Heart left ventricle (tissue), 16 donors: ENCODE measurements around the gene NUDCD3. TPM values are rescaled to one million over a fixed set of nuclear protein-coding genes. Genes with fewer than 3 reads are reported as not detected.

Source experiments
- ATAC-seq, 4 donors: fragments of 200-7000 bp; cut with Tn5 transposase; one replicate each; pipeline ENCODE4 v1.9.1; 2020 to 2022; ENCODE audit warnings: moderate library complexity in 4 of 4, mild to moderate bottlenecking in 3 of 4, moderate number of reproducible peaks in 1 of 4
- DNase-seq, 5 donors: peaks; one replicate each; pipeline ENCODE4 v3.0.0-alpha.2; 2020
- H3K27ac ChIP-seq, 12 donors: fragments of 200-600 bp; sonication (generic) in 4 of 12; one replicate each; pipeline versions ENCODE4 v1.5.0 to v1.8.0; 2016 to 2022; ENCODE audit warnings: mild to moderate bottlenecking in 2 of 12
- H3K27me3 ChIP-seq, 9 donors: fragments of 200-600 bp; sonication (generic) in 2 of 9; one replicate each; pipeline versions ENCODE4 v1.5.1 to v1.8.0; 2016 to 2022; ENCODE audit warnings: mild to moderate bottlenecking in 3 of 9
- H3K36me3 ChIP-seq, 9 donors: fragments of 200-600 bp; sonication (generic) in 2 of 9; one replicate each; pipeline versions ENCODE4 v1.5.0 to v1.8.0; 2018 to 2022; ENCODE audit warnings: mild to moderate bottlenecking in 2 of 9
- H3K4me1 ChIP-seq, 12 donors: fragments of 200-600 bp; sonication (generic) in 4 of 12; one replicate each; pipeline versions ENCODE4 v1.5.0 to v1.8.0; 2016 to 2022; ENCODE audit warnings: mild to moderate bottlenecking in 3 of 12
- H3K4me3 ChIP-seq, 12 donors: fragments of 200-600 bp; sonication (generic) in 4 of 12; one replicate each; pipeline versions ENCODE4 v1.5.0 to v1.8.0; 2017 to 2022; ENCODE audit warnings: mild to moderate bottlenecking in 9 of 12, moderate library complexity in 4 of 12
- H3K9me3 ChIP-seq, 12 donors: fragments of 200-600 bp; sonication (generic) in 4 of 12; one replicate each; pipeline versions ENCODE4 v1.5.0 to v1.8.0; 2016 to 2022; ENCODE audit warnings: mild to moderate bottlenecking in 1 of 12
- POLR2A ChIP-seq, 2 donors: fragments of 450-650 bp; IDR thresholded peaks; one replicate each; pipeline ENCODE4 v1.6.1; 2017; ENCODE audit warnings: antibody characterized with exemption in 2 of 2, mild to moderate bottlenecking in 2 of 2, moderate library complexity in 2 of 2
- WGBS, 4 donors: extraction: QIAGEN DNeasy Blood & Tissue Kit in 2 of 4; methylation state at CpG; one replicate each; pipeline versions ENCODE4 v1.1.5 to v1.1.7; 2013 to 2018; 5-methylcytosine and 5-hydroxymethylcytosine counted together
- intact Hi-C, 10 donors: fragments of 100-400 bp; cut with DNase I; formaldehyde crosslinking; loops; one replicate each; pipeline versions ENCODE4 v1.11.1 to v1.14.2; 2022
- polyA plus RNA-seq, 2 donors: library from polyadenylated mRNA; stranded (reverse); fragments of 200-250 nt; gene quantifications; one replicate each; pipeline ENCODE4 v1.2.3, GENCODE V29; 2013
- total RNA-seq, 9 donors: library from RNA; depleted of rRNA in 2 of 9; stranded (reverse); fragments of >200 nt in 2 of 9; fragmentation: NEBNext Ultra II Directional in 3 of 9; extraction: Animal tissue kit (Norgen Biotek cat#: 25700) in 3 of 9; gene quantifications; one replicate each; pipeline versions ENCODE4 v1.1.0 to v1.2.4, GENCODE V29; 2016 to 2023
- TF ChIP-seq, protein P1 (sequence below), 12 donors: fragments of 200-600 bp; sonication (generic) in 4 of 12; IDR thresholded peaks; one replicate each; pipeline versions ENCODE4 v1.5.0 to v1.8.0; 2018 to 2022; ENCODE audit warnings: antibody characterized with exemption in 12 of 12, mild to moderate bottlenecking in 5 of 12
- donor health status: ischemic (EF 13 %, LVEDD 7.1; RV severe dilation, severe dysfunction).
- donor health status: healthy with polysubstance abuse.
- donor health status: DM: no; HTN: yes; CAD: no.
- donor health status: DM: no; HTN: no; CAD: no.
- donor health status: ischemic (EF 25% LVEDD 6.9; RV normal size, moderate dysfunction).
- donor health status: ischemic (EF 25% LVEDD 5.7; RV mildly dilated, moderate dysfunction).
- donor health status: healthy.
- donor health status: DM: yes; HTN: yes; CAD: no.
- donor health status: ischemic (EF 35%, LVEDD 5.7; RV mildly dilated, moderate dysfunction).
- donor health status: nonischemic (EF 11% LVEDD 7.7; RV severe dilation, severe dysfunction).
- donor health status: DM: yes; HTN: yes; CAD: no.
- donor health status: PGD.
- donor health status: ischemic (EF 29% LVEDD 5.4; RV normal size, mild dysfunction).
- donor health status: nonischemic (EF 23%, LVEDD 6.1; RV moderate dilation, normal function).

The NUDCD3 gene
- total and polyA plus RNA-seq, 11 donors: 16.7 to 133 (median 91.5) TPM

DNA sequence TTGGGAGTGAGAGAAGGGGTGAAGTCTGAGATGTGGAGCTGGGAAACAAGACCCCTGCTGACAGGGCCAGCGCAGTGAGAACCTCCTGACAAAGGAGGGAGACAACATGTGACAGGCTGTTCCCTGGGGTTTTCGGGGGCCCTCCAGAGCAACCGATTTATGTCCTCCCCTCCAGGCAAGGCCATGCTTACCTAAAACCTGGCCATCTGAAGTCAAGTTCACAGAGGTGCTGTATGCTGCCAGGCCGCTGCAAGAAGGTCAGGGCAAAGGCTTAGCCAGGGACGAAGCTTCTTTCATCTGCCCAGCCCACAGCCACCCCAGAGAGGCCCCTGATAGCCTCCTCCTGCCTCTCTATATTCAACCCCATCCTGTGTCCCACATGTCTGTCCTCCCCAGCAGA, 30.1 kb upstream of the NUDCD3 start:
- no peak overlapping the region for H3K4me3 ChIP-seq
- WGBS, 4 donors: 81 to 89% (median 84%) methylated on average over 5 of the region's 5 CpGs
- no peaks in the 10 kb centered on the region for H3K4me1 ChIP-seq
- H3K9me3 ChIP-seq: peaks cover 0 to 20% (median 11%) of the 10 kb centered on the region in 12 donors
- no peak overlapping the region for H3K27ac ChIP-seq
- TF ChIP-seq, protein P1, sequence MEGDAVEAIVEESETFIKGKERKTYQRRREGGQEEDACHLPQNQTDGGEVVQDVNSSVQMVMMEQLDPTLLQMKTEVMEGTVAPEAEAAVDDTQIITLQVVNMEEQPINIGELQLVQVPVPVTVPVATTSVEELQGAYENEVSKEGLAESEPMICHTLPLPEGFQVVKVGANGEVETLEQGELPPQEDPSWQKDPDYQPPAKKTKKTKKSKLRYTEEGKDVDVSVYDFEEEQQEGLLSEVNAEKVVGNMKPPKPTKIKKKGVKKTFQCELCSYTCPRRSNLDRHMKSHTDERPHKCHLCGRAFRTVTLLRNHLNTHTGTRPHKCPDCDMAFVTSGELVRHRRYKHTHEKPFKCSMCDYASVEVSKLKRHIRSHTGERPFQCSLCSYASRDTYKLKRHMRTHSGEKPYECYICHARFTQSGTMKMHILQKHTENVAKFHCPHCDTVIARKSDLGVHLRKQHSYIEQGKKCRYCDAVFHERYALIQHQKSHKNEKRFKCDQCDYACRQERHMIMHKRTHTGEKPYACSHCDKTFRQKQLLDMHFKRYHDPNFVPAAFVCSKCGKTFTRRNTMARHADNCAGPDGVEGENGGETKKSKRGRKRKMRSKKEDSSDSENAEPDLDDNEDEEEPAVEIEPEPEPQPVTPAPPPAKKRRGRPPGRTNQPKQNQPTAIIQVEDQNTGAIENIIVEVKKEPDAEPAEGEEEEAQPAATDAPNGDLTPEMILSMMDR (IDR thresholded peaks at IDR 0.05): no peak
- TF ChIP-seq POLR2A (IDR thresholded peaks at IDR 0.05): no peak
- intact Hi-C loops: no loop called here
- H3K27me3 ChIP-seq: no peaks in the 10 kb centered on the region
- no peaks in the 10 kb centered on the region for H3K36me3 ChIP-seq
- ATAC-seq (no peak), DNase-seq (no peak)

DNA sequence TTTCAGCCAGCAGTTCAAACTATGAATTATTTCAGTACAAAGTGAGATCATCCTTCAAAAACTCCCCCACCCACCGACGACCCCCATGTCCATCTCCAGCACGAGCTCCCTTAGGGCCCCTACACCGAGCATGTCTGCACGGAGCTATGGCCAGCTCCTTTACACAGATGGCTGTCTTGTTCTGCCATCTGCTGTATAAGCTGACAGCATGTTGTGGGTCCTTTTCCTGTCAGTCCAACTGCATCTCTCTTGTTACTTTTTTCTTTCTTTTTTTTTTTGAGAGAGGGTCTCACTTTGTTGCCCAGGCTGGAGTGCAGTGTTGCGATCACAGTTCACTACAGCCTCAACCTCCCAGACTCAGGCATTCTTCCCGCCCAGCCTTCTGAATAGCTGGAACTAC, 29.1 kb upstream of the NUDCD3 start:
- H3K4me3 ChIP-seq: no peak overlapping the region
- H3K4me1 ChIP-seq: no peaks in the 10 kb centered on the region
- H3K27me3 ChIP-seq: no peaks in the 10 kb centered on the region
- H3K36me3 ChIP-seq: no peaks in the 10 kb centered on the region
- DNase-seq: no peak
- intact Hi-C loops: no loop called here
- 56 to 75% (median 63%) methylated on average over 7 of the region's 7 CpGs for WGBS, 4 donors
- peaks cover 0 to 10% (median 4%) of the 10 kb centered on the region in 12 donors for H3K9me3 ChIP-seq
- TF ChIP-seq, protein P1 (IDR thresholded peaks at IDR 0.05): no peak
- no peak for TF ChIP-seq POLR2A (IDR thresholded peaks at IDR 0.05)
- ATAC-seq: peak in 1 of 4 donors; percentile 57
- no peak overlapping the region for H3K27ac ChIP-seq

DNA sequence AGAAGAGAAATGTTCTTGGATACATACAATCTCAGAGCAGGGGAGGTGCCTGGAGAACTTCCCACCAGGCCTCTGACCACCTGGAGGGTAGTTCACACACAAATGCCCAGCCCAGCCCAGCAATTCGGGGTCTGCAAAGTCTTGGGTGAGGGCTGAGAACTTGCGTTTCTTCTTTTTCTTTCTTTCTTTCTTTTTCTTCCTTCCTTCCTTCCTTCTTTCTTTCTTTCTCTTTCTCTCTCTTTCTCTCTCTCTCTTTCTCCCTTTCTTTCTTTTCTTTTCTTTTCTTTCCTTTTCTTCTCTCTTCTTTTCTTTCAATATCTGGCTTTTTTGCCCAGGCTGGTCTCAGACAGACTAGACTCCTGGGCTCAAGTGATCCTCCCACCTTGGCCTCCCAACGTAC, 28.3 kb upstream of the NUDCD3 start:
- TF ChIP-seq, protein P1 (IDR thresholded peaks at IDR 0.05): no peak
- no peak for TF ChIP-seq POLR2A (IDR thresholded peaks at IDR 0.05)
- ATAC-seq: no peak
- Histone ChIP-seq H3K9me3 (peaks cover 0 to 2% (median 0%) of the 10 kb centered on the region in 12 donors), H3K4me3 (no peak overlapping the region), H3K4me1 (no peaks in the 10 kb centered on the region), H3K36me3 (no peaks in the 10 kb centered on the region), H3K27me3 (no peaks in the 10 kb centered on the region), H3K27ac (no peak overlapping the region)
- 67 to 79% (median 74%) methylated on average over 3 of the region's 3 CpGs for WGBS, 4 donors
- no peak for DNase-seq
- intact Hi-C loops: no loop called here

DNA sequence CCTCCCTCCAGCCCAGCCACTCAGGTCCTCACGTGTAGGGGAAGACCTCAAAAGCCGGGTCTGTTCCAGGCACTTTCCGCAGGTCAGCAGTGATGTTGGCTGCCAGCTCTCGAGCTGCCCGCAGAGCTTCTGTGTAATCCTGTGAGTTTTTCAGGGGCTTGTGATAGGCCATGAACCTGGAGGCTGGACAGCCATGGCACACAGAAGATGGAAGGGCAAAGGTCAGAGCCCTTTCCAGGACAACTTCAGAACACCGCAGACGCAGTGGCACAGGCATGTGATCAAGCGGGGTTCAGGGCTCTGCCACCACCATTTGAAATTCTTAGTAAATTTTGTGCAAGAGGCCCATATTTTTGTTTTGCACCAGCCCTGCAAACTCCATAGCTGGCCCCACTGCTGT, 26.7 kb upstream of the NUDCD3 start:
- whole genome bisulfite sequencing, 4 donors: 83 to 92% (median 89%) methylated on average over 8 of the region's 8 CpGs
- no peak for TF ChIP-seq POLR2A (IDR thresholded peaks at IDR 0.05)
- TF ChIP-seq, protein P1 (IDR thresholded peaks at IDR 0.05): no peak
- ATAC-seq: no peak

More for the DNA sequence above, 26.7 kb upstream of the NUDCD3 start:
- no peaks in the 10 kb centered on the region for H3K36me3 ChIP-seq
- no peaks in the 10 kb centered on the region for H3K9me3 ChIP-seq
- H3K4me1 ChIP-seq: no peaks in the 10 kb centered on the region
- no peak for DNase-seq
- no peak overlapping the region for H3K4me3 ChIP-seq
- intact Hi-C loops: no loop called here
- H3K27me3 ChIP-seq: no peaks in the 10 kb centered on the region
- H3K27ac ChIP-seq: no peak overlapping the region
